Muscle of leg (tissue), 11 donors: ENCODE measurements around the gene LRMDA. TPM values are rescaled to one million over a fixed set of nuclear protein-coding genes. Genes with fewer than 3 reads are reported as not detected.
"Not testable (repeated sequence)": the region's sequence is repeated elsewhere in the genome, so short reads cannot be mapped to it uniquely, and the experiment has no call there.

Source experiments
- DNase-seq: peaks from one replicate; pipeline ENCODE4 v3.0.0; 2013
- H3K27ac ChIP-seq: one replicate; pipeline ENCODE4 v1.5.1; 2013; ENCODE audit warnings: mild to moderate bottlenecking, low read length, control low read depth
- H3K27me3 ChIP-seq: one replicate; pipeline ENCODE4 v1.6.1; 2013; ENCODE audit warnings: low read length; ENCODE audit not compliant: control insufficient read depth, insufficient read depth
- H3K36me3 ChIP-seq: one replicate; pipeline ENCODE4 v1.6.1; 2013; ENCODE audit warnings: low read length; ENCODE audit not compliant: control insufficient read depth, insufficient read depth
- H3K4me1 ChIP-seq: one replicate; pipeline ENCODE4 v1.6.1; 2013; ENCODE audit warnings: low read length; ENCODE audit not compliant: control insufficient read depth, insufficient read depth
- H3K4me3 ChIP-seq: one replicate; pipeline ENCODE4 v1.5.1; 2013; ENCODE audit warnings: low read length, control low read depth
- H3K9me3 ChIP-seq: replicated peaks from 2 replicates; pipeline ENCODE4 v1.6.1; 2013; ENCODE audit warnings: low read depth, low read length; ENCODE audit not compliant: control insufficient read depth
- WGBS: methylation state at CpG from one replicate; pipeline ENCODE4 v1.1.5; 2013; ENCODE audit warnings: missing lambda C conversion rate; ENCODE audit not compliant: insufficient coverage; 5-methylcytosine and 5-hydroxymethylcytosine counted together
- polyA plus RNA-seq, 8 donors: library from polyadenylated mRNA; unstranded; fragments of 120-200 nt; gene quantifications; one replicate each; pipeline versions ENCODE4 v1.2.1 to v1.2.3, GENCODE V29; 2013; ENCODE audit warnings: inconsistent platforms in 1 of 8, low replicate concordance in 1 of 8; ENCODE audit not compliant: insufficient read length in 8 of 8, insufficient read depth in 1 of 8
- total RNA-seq: library from RNA; stranded (reverse); fragments of 120-200 nt; gene quantifications from one replicate; pipeline ENCODE4 v1.2.4, GENCODE V29; 2013

LRMDA gene
- total and polyA plus RNA-seq, 9 donors: 4.8 to 7.9 (median 5.7) TPM

DNA sequence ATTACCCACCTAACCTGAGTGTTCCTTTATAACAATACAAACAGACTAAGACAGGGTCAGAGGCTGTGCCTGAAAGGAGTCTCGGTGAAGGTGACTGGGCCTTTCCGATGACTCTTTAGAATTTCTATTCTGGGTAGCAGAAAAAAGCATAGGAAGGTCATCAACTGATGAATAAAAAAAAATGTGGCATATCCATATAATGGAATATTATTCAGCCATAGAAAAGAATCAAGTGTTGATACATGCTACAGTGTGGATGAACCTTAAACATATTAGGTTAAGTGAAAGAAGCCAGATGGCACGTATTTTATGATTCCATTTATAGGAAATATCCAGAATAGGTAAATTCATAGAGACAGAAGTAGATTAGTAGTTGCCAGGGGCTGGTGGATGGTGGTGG lies 83.4 kb downstream of the LRMDA start:
- no peak overlapping the region for H3K27ac ChIP-seq
- 100% methylated on average over 1 of the region's 3 CpGs for WGBS
- H3K36me3 ChIP-seq: no peaks in the 10 kb centered on the region
- no peaks in the 10 kb centered on the region for H3K4me1 ChIP-seq
- no peak overlapping the region for H3K4me3 ChIP-seq
- H3K9me3 ChIP-seq: peaks cover 2% of the 10 kb centered on the region
- DNase-seq: no peak
- H3K27me3 ChIP-seq: no peaks in the 10 kb centered on the region

DNA sequence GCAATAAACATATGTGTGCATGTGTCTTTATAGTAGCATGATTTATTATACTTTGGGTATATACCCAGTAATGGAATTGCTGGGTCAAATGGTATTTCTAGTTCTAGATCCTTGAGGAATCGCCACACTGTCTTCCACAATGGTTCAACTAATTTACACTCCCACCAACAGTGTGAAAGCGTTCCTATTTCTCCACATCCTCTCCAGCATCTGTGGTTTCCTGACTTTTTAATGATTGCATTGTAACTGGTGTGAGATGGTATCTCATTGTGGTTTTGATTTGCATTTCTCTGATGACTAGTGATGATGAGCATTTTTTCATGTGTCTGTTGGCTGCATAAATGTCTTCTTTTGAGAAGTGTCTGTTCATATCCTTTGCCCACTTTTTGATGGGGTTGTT lies 84.7 kb downstream of the LRMDA start:
- not testable (repeated sequence) for H3K27me3 ChIP-seq, H3K9me3 ChIP-seq, H3K36me3 ChIP-seq, DNase-seq, H3K4me3 ChIP-seq, H3K27ac ChIP-seq, H3K4me1 ChIP-seq
- WGBS: no CpG with 5 or more reads among the region's 2 CpGs

DNA sequence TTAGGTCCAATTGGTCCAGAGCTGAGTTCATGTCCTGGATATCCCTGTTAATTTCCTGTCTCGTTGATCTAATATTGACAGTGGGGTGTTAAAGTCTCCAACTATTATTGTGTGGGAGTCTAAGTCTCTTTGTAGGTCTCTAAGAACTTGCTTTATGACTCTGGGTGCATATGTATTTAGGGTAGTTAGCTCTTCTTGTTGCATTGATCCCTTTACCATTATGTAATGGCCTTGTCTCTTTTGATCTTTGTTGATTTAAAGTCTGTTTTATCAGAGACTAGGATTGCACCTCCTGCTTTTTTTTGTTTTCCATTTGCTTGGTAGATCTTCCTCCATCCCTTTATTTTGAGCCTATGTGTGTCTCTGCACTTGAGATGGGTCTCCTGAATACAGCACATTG lies 87.8 kb downstream of the LRMDA start:
- no CpG with 5 or more reads among the region's 1 CpG for WGBS
- H3K27me3 ChIP-seq, H3K27ac ChIP-seq: not testable (repeated sequence)

DNA sequence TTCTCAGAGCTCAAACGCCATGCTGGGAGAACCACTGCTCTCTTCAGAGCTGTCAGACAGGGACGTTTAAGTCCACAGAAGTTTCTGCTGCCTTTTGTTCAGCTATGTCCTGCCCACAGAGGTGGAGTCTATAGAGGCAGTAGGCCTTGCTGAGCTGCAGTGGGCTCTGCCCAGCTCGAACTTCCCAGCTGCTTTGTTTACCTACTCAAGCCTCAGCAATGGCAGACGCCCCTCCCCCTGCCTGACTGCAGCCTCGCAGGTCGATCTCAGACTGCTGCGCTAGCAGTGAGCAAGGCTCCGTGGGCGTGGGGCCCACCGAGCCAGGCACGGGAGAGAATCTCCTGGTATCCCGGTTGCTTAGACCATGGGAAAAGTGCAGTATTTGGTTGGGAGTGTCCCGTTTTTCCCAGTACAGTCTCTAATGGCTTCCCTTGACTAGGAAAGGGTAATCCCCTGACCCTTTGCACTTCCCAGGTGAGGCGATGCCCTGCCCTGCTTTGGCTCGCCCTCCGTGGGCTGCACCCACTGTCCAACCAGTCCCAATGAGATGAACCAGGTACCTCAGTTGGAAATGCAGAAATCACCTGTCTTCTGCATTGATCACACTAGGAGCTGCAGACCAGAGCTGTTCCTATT lies 89.9 kb downstream of the LRMDA start:
- 62% methylated on average over 8 of the region's 16 CpGs for WGBS
- H3K36me3 ChIP-seq, H3K9me3 ChIP-seq, H3K4me3 ChIP-seq, H3K4me1 ChIP-seq, DNase-seq, H3K27ac ChIP-seq, H3K27me3 ChIP-seq: not testable (repeated sequence)

More for the DNA sequence above, 87.8 kb downstream of the LRMDA start:
- not testable (repeated sequence) for H3K9me3 ChIP-seq, DNase-seq, H3K4me1 ChIP-seq, H3K36me3 ChIP-seq, H3K4me3 ChIP-seq

DNA sequence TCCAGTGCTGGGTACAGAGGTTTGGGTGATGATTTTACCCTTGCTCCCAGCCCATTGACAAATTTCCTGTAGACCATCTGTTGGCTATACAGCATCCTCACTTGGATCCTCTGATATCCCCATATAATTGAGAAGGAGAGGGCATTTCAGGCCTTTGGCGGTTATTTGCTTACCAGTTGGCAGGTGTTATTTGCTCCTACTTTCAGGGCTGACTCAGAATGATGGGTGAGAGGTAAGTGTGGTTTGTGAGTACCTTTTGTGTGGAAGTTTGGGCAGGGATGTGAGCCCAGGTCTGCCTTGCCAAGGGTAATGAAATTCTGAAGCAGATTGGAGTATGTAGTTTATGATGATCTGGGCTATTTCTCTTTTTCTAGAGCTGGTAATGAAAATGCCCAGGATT lies 93.6 kb downstream of the LRMDA start:
- H3K4me3 ChIP-seq: no peak overlapping the region
- H3K4me1 ChIP-seq: no peaks in the 10 kb centered on the region
- no peaks in the 10 kb centered on the region for H3K9me3 ChIP-seq
- H3K36me3 ChIP-seq: no peaks in the 10 kb centered on the region
- no peak for DNase-seq
- H3K27me3 ChIP-seq: no peaks in the 10 kb centered on the region
- no CpG with 5 or more reads among the region's 1 CpG for WGBS
- no peak overlapping the region for H3K27ac ChIP-seq

DNA sequence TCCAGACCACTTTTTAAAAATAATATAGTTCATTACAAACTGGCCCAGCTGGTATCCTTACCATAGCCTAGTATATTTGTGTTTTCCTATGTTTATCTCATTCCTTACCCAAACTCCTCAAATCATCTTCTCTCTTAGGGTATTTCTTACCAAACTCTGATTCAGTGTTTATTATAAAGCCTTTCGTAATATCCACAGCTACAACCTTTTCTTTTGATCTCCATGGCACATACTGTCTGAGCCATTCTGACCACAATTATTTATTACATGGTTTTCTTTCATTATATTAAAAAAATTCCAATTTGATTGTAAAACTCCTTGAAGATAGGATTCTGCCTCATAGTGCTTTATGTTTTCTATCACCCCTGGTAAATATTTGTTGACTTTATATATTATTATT lies 94.2 kb downstream of the LRMDA start:
- DNase-seq: no peak
- Histone ChIP-seq H3K27me3 (no peaks in the 10 kb centered on the region), H3K4me3 (no peak overlapping the region), H3K4me1 (no peaks in the 10 kb centered on the region), H3K27ac (no peak overlapping the region), H3K9me3 (no peaks in the 10 kb centered on the region), H3K36me3 (no peaks in the 10 kb centered on the region)
- WGBS: no CpG with 5 or more reads among the region's 1 CpG

DNA sequence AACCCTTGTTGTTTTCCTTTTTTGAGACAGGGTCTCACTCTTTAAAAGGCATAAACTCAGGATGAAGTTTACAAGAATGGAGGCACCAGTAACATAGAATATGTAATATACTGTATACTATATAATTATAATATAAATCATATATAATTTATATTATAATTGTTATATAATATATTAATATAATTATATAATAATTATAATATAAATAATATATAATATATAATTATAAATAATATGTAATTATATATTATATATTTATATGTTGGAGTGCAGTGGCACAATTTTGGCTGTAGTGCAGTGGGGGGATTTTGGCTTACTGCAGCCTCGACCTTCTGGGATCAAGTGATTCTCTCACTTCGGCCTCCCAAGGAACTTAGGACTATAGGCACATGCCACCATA lies 96.1 kb downstream of the LRMDA start:
- Histone ChIP-seq H3K4me3 (no peak overlapping the region), H3K27ac (no peak overlapping the region), H3K36me3 (no peaks in the 10 kb centered on the region), H3K4me1 (no peaks in the 10 kb centered on the region), H3K9me3 (no peaks in the 10 kb centered on the region), H3K27me3 (no peaks in the 10 kb centered on the region)
- no peak for DNase-seq
- 100% methylated on average over 2 of the region's 2 CpGs for WGBS

DNA sequence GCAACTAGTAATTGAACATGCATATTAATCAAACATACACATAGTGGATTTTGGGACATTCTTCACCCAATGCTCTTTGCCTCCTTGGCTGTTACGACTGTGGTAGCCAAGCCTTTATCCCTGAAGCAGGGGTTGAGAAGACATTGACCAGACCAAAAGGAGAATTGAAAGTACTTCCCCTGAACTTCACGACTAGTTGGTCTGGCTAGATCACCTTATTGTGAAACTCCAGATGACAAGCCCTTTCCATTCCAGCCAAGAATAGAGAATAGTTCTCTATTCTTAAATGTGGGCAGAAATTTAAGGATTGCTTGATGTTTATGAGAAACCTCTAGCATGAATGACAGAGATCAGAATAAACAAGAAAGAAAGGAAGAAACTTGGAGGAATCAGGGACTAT lies 97.0 kb downstream of the LRMDA start:
- H3K36me3 ChIP-seq: no peaks in the 10 kb centered on the region
- WGBS: 80% methylated on average over 2 of the region's 2 CpGs
- DNase-seq: peak; percentile 52
- no peak overlapping the region for H3K27ac ChIP-seq
- no peaks in the 10 kb centered on the region for H3K9me3 ChIP-seq
- H3K4me3 ChIP-seq: no peak overlapping the region
- no peaks in the 10 kb centered on the region for H3K27me3 ChIP-seq
- H3K4me1 ChIP-seq: no peaks in the 10 kb centered on the region

DNA sequence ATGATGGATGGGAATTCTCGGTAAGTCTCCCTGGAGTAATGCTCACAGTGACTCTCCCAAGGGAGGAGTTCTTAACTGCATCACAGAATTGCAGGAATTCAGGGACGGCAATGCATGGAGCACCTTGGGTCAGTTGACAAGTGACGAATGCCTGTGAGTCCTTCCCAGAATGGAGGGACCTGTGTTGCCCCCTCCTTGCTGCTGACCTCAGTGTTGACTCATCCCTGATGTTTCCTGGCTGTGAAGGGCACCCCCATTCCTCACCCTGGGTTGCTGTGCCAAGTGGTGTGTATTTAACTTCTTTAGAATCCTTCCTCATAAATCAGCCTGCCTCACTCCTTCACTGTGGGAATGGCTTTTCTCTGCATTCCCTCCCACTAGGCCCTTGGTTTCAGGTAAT lies 98.9 kb downstream of the LRMDA start:
- H3K27ac ChIP-seq: no peak overlapping the region
- H3K36me3 ChIP-seq: no peaks in the 10 kb centered on the region
- WGBS: 51% methylated on average over 2 of the region's 3 CpGs
- no peaks in the 10 kb centered on the region for H3K4me1 ChIP-seq
- H3K9me3 ChIP-seq: no peaks in the 10 kb centered on the region
- no peaks in the 10 kb centered on the region for H3K27me3 ChIP-seq
- no peak overlapping the region for H3K4me3 ChIP-seq
- DNase-seq: no peak

DNA sequence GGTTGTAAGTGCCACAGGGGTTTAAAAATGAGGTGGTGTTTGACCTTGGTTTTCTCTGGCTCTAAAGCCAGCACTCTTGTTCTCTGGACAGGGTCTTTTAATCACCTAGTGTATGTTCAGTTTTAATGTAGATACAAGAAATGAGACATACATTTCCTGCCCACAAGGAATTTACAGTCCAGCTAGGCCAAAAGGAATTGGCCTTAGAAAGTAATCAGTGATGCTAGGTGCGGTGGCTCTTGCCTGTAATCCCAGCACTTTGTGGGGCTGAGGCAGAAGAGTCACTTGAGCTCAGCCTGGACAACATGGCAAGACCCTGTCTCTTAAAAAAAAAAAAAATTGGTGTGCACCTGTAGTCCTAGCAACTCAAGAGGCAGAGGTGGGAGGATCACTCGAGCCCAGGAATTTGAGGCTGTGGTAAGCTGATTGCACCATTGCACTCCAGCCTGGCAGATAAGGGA lies 100.2 kb downstream of the LRMDA start:
- H3K27me3 ChIP-seq: no peaks in the 10 kb centered on the region
- H3K36me3 ChIP-seq: no peaks in the 10 kb centered on the region
- 85% methylated on average over 1 of the region's 2 CpGs for WGBS
- no peak overlapping the region for H3K4me3 ChIP-seq
- H3K4me1 ChIP-seq: no peaks in the 10 kb centered on the region
- no peaks in the 10 kb centered on the region for H3K9me3 ChIP-seq
- H3K27ac ChIP-seq: no peak overlapping the region
- no peak for DNase-seq
